ENCODE measurements around the gene SMYD3.

- TF ChIP-seq CTCF (IDR thresholded peaks at IDR 0.05 in 2 of 3, conservative IDR thresholded peaks at IDR 0.05 in 1 of 3; ENCODE audit: control insufficient read depth in 2 of 3, extremely low read depth in 1 of 3, insufficient read depth in 1 of 3, low read depth in 3 of 3, low read length in 3 of 3) = no peak
- TF ChIP-seq TAF1 (IDR thresholded peaks at IDR 0.05; ENCODE audit: borderline replicate concordance, low read depth, low read length) = no peak
- no peak for TF ChIP-seq YY1 (IDR thresholded peaks at IDR 0.05; ENCODE audit: low read depth, low read length)
- TF ChIP-seq GABPA (IDR thresholded peaks at IDR 0.05; ENCODE audit: low read depth) = no peak
- no peak for TF ChIP-seq NR2C1 (IDR thresholded peaks at IDR 0.05)
- TF ChIP-seq CREM (IDR thresholded peaks at IDR 0.05; ENCODE audit: low read depth) = no peak
- TF ChIP-seq HDGF (IDR thresholded peaks at IDR 0.05) = no peak
- TF ChIP-seq SPI1 (IDR thresholded peaks at IDR 0.05; ENCODE audit: borderline replicate concordance, insufficient read depth, low read depth, low read length) = no peak
- TF ChIP-seq GATAD2B (conservative IDR thresholded peaks at IDR 0.05; ENCODE audit: low read depth) = no peak
- TF ChIP-seq, protein P1, sequence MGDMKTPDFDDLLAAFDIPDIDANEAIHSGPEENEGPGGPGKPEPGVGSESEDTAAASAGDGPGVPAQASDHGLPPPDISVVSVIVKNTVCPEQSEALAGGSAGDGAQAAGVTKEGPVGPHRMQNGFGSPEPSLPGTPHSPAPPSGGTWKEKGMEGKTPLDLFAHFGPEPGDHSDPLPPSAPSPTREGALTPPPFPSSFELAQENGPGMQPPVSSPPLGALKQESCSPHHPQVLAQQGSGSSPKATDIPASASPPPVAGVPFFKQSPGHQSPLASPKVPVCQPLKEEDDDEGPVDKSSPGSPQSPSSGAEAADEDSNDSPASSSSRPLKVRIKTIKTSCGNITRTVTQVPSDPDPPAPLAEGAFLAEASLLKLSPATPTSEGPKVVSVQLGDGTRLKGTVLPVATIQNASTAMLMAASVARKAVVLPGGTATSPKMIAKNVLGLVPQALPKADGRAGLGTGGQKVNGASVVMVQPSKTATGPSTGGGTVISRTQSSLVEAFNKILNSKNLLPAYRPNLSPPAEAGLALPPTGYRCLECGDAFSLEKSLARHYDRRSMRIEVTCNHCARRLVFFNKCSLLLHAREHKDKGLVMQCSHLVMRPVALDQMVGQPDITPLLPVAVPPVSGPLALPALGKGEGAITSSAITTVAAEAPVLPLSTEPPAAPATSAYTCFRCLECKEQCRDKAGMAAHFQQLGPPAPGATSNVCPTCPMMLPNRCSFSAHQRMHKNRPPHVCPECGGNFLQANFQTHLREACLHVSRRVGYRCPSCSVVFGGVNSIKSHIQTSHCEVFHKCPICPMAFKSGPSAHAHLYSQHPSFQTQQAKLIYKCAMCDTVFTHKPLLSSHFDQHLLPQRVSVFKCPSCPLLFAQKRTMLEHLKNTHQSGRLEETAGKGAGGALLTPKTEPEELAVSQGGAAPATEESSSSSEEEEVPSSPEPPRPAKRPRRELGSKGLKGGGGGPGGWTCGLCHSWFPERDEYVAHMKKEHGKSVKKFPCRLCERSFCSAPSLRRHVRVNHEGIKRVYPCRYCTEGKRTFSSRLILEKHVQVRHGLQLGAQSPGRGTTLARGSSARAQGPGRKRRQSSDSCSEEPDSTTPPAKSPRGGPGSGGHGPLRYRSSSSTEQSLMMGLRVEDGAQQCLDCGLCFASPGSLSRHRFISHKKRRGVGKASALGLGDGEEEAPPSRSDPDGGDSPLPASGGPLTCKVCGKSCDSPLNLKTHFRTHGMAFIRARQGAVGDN (IDR thresholded peaks at IDR 0.05) = no peak
Measured at GRCh38 chr1:246032031-246032551, 475.0 kb downstream of the SMYD3 start.
